K562 (cell line): ENCODE measurements around the gene TSGA10. TPM values are rescaled to one million over a fixed set of nuclear protein-coding genes. Genes with fewer than 3 reads are reported as not detected.

Source experiments
- ATAC-seq: fragments of 200-7000 bp; cut with Tn5 transposase; 3 replicates; pipeline ENCODE4 v1.9.1; 2020; ENCODE audit warnings: moderate library complexity
- BruUV-seq: library from RNA; stranded (reverse); fragments of 400-500 nt; replicated peaks from 2 replicates; lab custom pipeline; 2021; lab: Mats Ljungman, UMichigan
- CTCF ChIA-PET: fragments of 300-600 bp; formaldehyde crosslinking; extraction: SDS; loops from one replicate; lab custom pipeline; 2021; ENCODE audit warnings: low intra/inter-chr PET ratio; lab: Yijun Ruan, JAX
- POLR2A ChIA-PET: fragments of 300-600, 350-650 bp; sonication (Branson Sonifier 250); formaldehyde crosslinking; extraction: SDS; loops from one replicate; lab custom pipeline; 2021; ENCODE audit warnings: antibody characterized with exemption, inconsistent platforms; lab: Yijun Ruan, JAX
- DNase-seq, 4 experiments: peaks; one replicate each; pipeline versions ENCODE4 v3.0.0 to v3.0.0-alpha.2; 2011 to 2018; ENCODE audit warnings: low spot score in 3 of 4, mixed read lengths in 3 of 4; ENCODE audit errors: extremely low read depth in 1 of 4
- FAIRE-seq: peaks from 2 replicates; lab custom pipeline; 2011; peaks lifted over from hg19 to GRCh38; lab: Jason Lieb, UNC
- H2AFZ ChIP-seq: 2 replicates; pipeline ENCODE4 v1.6.0; 2011; ENCODE audit warnings: low read depth, low read length, control low read depth, inconsistent platforms
- H3K27ac ChIP-seq: fragments of 200-600 bp; 3 replicates; pipeline ENCODE4 v1.8.0; 2011; ENCODE audit warnings: low read depth, mild to moderate bottlenecking, control low read depth, inconsistent platforms, low read length, moderate library complexity, mixed read lengths; ENCODE audit errors: extremely low read depth
- H3K27me3 ChIP-seq, 2 experiments: fragments of 300-600 bp in 1 of 2; 2 replicates in 1 of 2; 3 replicates in 1 of 2; pipeline versions ENCODE4 v1.6.0 to v1.8.0; 2011; ENCODE audit warnings: inconsistent platforms in 2 of 2, low read length in 2 of 2, mild to moderate bottlenecking in 1 of 2, mixed read lengths in 1 of 2, moderate library complexity in 1 of 2; ENCODE audit not compliant: control insufficient read depth in 2 of 2, insufficient read depth in 2 of 2
- H3K36me3 ChIP-seq: fragments of 300-600 bp; 3 replicates; pipeline ENCODE4 v1.8.0; 2011; ENCODE audit warnings: mild to moderate bottlenecking, low read length, inconsistent platforms; ENCODE audit not compliant: control insufficient read depth, insufficient read depth
- H3K4me1 ChIP-seq, 2 experiments: fragments of 200-600 bp in 1 of 2; replicated peaks in 1 of 2; 2 replicates in 1 of 2; 3 replicates in 1 of 2; pipeline versions ENCODE4 v1.5.1 to v1.8.0; 2011; ENCODE audit warnings: inconsistent platforms in 2 of 2, low read length in 2 of 2, mild to moderate bottlenecking in 1 of 2, mixed read lengths in 1 of 2, moderate library complexity in 1 of 2; ENCODE audit not compliant: control insufficient read depth in 2 of 2, insufficient read depth in 2 of 2
- H3K4me2 ChIP-seq: 2 replicates; pipeline ENCODE4 v1.6.1; 2011; ENCODE audit warnings: low read length, control low read depth, inconsistent platforms, mixed read lengths; ENCODE audit not compliant: insufficient read depth
- H3K4me3 ChIP-seq: fragments of 200-600 bp; sonication (generic), shearing (Covaris generic); 2 replicates; pipeline ENCODE4 v1.5.1; 2016; ENCODE audit warnings: control low read depth, inconsistent platforms
- H3K79me2 ChIP-seq: fragments of 200-600 bp; 3 replicates; pipeline ENCODE4 v1.8.0; 2011; ENCODE audit warnings: low read length, inconsistent platforms; ENCODE audit not compliant: control insufficient read depth, insufficient read depth
- H3K9ac ChIP-seq, 2 experiments: 2 replicates each; pipeline versions ENCODE4 v1.6.0 to v1.6.1; 2011; ENCODE audit warnings: low read depth in 2 of 2, low read length in 2 of 2, control low read depth in 1 of 2, inconsistent platforms in 1 of 2, mild to moderate bottlenecking in 1 of 2, mixed read lengths in 1 of 2; ENCODE audit not compliant: insufficient read depth in 1 of 2
- H3K9me1 ChIP-seq: one replicate; pipeline ENCODE4 v1.6.0; 2011; ENCODE audit warnings: inconsistent platforms, mild to moderate bottlenecking, low read length, moderate library complexity; ENCODE audit not compliant: control insufficient read depth, insufficient read depth
- H3K9me3 ChIP-seq: replicated peaks from 2 replicates; pipeline ENCODE4 v1.5.1; 2011; ENCODE audit warnings: low read depth, low read length, inconsistent platforms; ENCODE audit not compliant: control insufficient read depth, insufficient read depth
- H4K20me1 ChIP-seq: replicated peaks from 2 replicates; pipeline ENCODE4 v1.6.1; 2011; ENCODE audit warnings: low read length, inconsistent platforms, mixed read lengths; ENCODE audit not compliant: control insufficient read depth, insufficient read depth
- KLF1 ChIP-seq: fragments of 450-650 bp; IDR thresholded peaks from 2 replicates; pipeline ENCODE4 v1.6.1; 2016; ENCODE audit warnings: missing genetic modification characterization, missing compliant biosample characterization
- NEUROD1 ChIP-seq: fragments of 150-350 bp; IDR thresholded peaks from 2 replicates; pipeline ENCODE4 v1.6.1; 2014; ENCODE audit warnings: borderline replicate concordance, low read length, low read depth; ENCODE audit not compliant: partially characterized antibody
- PHF21A ChIP-seq: fragments of 450-650 bp; IDR thresholded peaks from 2 replicates; pipeline ENCODE4 v1.6.1; 2017; ENCODE audit warnings: low read depth, borderline replicate concordance
- SMARCA4 ChIP-seq: fragments of 450-650 bp; IDR thresholded peaks from 2 replicates; pipeline ENCODE4 v1.6.1; 2016
- WGBS: fragments of 100-300 bp; shearing (Covaris generic); methylation state at CpG from one replicate; pipeline ENCODE4 v1.1.6; 2016; ENCODE audit warnings: low coverage, mixed read lengths; ENCODE audit not compliant: insufficient coverage; ENCODE audit errors: missing lambda C conversion rate; 5-methylcytosine and 5-hydroxymethylcytosine counted together
- in situ Hi-C: fragments of 300-500 bp; cut with MboI; formaldehyde crosslinking; loops from 4 replicates; pipeline ENCODE4 v1.15.0; 2018; ENCODE audit warnings: inconsistent platforms, mixed read lengths
- intact Hi-C: fragments of 100-400 bp; cut with micrococcal nuclease; formaldehyde crosslinking; loops from 2 replicates; pipeline ENCODE4 v1.14.2; 2022
- polyA plus RNA-seq, 8 experiments: library from polyadenylated mRNA; depleted of rRNA in 4 of 8; stranded (reverse) in 5 of 8; unstranded in 3 of 8; fragments of >200 nt; fragmentation: Nextera tagmentation in 2 of 8; fragmentation: Illumina TruSeq in 1 of 8; extraction: Ambion mirVana in 2 of 8; extraction: Trizol in 1 of 8; gene quantifications; 2 replicates each; pipeline versions ENCODE4 v1.2.1 to v1.2.3, GENCODE V29; 2011 to 2014; ENCODE audit warnings: inconsistent platforms in 1 of 8, missing spikeins in 1 of 8
- total RNA-seq, 7 experiments: library from RNA; depleted of rRNA in 6 of 7; stranded (reverse); fragments of >200 nt in 6 of 7; fragmentation: Illumina TruSeq in 2 of 7; extraction: Trizol in 2 of 7; gene quantifications; 2 replicates each; pipeline versions ENCODE4 v1.2.1 to v1.2.3, GENCODE V29; 2011 to 2021; ENCODE audit warnings: low replicate concordance in 1 of 7
- TF ChIP-seq, protein P1 (sequence below), 3 experiments: IDR thresholded peaks in 2 of 3; conservative IDR thresholded peaks in 1 of 3; 2 replicates each; pipeline ENCODE4 v1.5.1; 2011 to 2012; ENCODE audit warnings: low read length in 3 of 3, mild to moderate bottlenecking in 3 of 3, control low read depth in 2 of 3, improper control_type of control experiment in 1 of 3, inconsistent platforms in 1 of 3, low read depth in 1 of 3, mixed read lengths in 1 of 3, moderate library complexity in 1 of 3; ENCODE audit not compliant: insufficient read depth in 2 of 3

TSGA10 gene
- total and polyA plus RNA-seq, 9 of the 15 experiments (the other 6 are each of a cell fraction or from before 2014, with no cell fraction given) = 2.1 to 11.3 (median 3.2) TPM

DNA sequence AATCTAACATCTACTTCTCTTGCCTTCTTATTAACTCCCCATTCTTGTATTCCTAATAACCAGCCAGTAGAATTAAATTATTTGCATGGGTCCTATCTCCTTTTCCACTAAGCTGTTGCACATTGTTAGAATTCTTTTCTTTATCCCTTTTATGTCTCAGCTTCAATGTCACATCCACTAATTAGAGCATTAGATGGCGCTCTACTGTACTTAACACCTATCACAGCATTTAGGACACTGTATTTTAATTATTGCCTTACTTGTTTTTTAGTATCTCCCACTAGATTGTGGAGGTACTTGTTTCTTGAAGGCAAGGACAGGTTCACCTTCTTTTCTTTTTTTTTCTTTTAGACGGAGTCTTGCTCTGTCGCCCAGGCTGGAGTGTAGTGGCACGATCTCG is 3.9 kb upstream of the TSGA10 start:
- WGBS = 95% methylated on average over 5 of the region's 5 CpGs
- intact Hi-C loops = no loop called here
- no TSS peak for BruUV-seq
- Histone ChIP-seq H3K4me3 (no peak overlapping the region), H3K36me3 (peaks cover 26% of the 10 kb centered on the region), H3K27ac (no peak overlapping the region), H3K4me1 (peaks cover 10 to 14% of the 10 kb centered on the region in 2 experiments; a peak in 4 of 5 replicates), H3K4me2 (no peak overlapping the region), H3K79me2 (peaks cover 23% of the 10 kb centered on the region), H3K9ac (no peak overlapping the region), H3K9me3 (no peaks in the 10 kb centered on the region), H2AFZ (no peak overlapping the region), H3K27me3 (no peaks in the 10 kb centered on the region)
- POLR2A ChIA-PET = no interaction called here
- DNase-seq (no peak), ATAC-seq (no peak), FAIRE-seq (no peak)
- TF ChIP-seq KLF1 (tag) = no peak
- TF ChIP-seq, protein P1, sequence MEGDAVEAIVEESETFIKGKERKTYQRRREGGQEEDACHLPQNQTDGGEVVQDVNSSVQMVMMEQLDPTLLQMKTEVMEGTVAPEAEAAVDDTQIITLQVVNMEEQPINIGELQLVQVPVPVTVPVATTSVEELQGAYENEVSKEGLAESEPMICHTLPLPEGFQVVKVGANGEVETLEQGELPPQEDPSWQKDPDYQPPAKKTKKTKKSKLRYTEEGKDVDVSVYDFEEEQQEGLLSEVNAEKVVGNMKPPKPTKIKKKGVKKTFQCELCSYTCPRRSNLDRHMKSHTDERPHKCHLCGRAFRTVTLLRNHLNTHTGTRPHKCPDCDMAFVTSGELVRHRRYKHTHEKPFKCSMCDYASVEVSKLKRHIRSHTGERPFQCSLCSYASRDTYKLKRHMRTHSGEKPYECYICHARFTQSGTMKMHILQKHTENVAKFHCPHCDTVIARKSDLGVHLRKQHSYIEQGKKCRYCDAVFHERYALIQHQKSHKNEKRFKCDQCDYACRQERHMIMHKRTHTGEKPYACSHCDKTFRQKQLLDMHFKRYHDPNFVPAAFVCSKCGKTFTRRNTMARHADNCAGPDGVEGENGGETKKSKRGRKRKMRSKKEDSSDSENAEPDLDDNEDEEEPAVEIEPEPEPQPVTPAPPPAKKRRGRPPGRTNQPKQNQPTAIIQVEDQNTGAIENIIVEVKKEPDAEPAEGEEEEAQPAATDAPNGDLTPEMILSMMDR (IDR thresholded peaks at IDR 0.05 in 2 of 3, conservative IDR thresholded peaks at IDR 0.05 in 1 of 3; ENCODE audit: insufficient read depth in 2 of 3, low read depth in 1 of 3, low read length in 3 of 3) = peak in 1 of 3 experiments; percentile 14; a peak in 1 of 6 replicates
- TF ChIP-seq PHF21A = no peak
- TF ChIP-seq SMARCA4 = no peak
- TF ChIP-seq NEUROD1 = no peak
- TF ChIP-seq, all 486 proteins: peak for 1
- Histone ChIP-seq H4K20me1 (no peaks in the 10 kb centered on the region), H3K9me1 (no peaks in the 10 kb centered on the region)
- in situ Hi-C loops = no loop called here
- CTCF ChIA-PET = no interaction called here
